GM19463 (cell line): ENCODE data around the gene UCN2.
"Not testable (repeated sequence)": the region's sequence is repeated elsewhere in the genome, so short reads cannot be mapped to it uniquely, and the experiment has no call there.

Source experiments
- ATAC-seq: cut with Tn5 transposase; IDR thresholded peaks from one replicate; pipeline ENCODE4 v1.9.1; 2021; ENCODE audit warnings: mild to moderate bottlenecking, moderate library complexity; ENCODE audit not compliant: unreplicated experiment

The UCN2 gene

DNA sequence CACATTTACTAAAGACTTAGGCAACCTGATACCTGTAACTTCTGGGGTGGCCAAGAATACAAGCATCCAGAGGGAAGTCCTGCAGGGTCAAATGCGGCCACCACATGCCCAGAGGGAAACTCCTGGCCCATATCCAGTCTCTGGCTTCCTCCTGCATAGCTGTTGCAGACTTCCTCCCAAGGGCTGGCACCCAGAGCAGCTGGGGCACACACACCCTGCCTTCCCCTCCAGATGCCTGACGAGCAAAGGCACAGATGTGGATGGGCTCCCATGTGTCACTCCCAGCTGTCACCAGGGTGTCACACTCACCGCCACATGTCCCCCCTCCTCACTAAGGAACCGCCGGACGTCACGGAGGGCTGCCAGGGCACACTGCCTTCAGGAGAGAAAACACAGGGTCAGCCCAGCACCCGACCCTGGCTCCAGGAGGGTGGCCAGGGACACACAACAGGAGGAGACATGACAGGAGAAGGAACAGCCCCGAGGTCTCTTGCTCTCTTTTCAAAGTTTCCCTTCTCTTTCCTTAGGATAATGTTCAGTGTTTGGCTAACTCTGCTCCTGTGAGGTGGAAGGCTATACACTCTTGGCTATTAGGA lies 20.2 kb downstream of the UCN2 start:
- ATAC-seq = no peak

DNA sequence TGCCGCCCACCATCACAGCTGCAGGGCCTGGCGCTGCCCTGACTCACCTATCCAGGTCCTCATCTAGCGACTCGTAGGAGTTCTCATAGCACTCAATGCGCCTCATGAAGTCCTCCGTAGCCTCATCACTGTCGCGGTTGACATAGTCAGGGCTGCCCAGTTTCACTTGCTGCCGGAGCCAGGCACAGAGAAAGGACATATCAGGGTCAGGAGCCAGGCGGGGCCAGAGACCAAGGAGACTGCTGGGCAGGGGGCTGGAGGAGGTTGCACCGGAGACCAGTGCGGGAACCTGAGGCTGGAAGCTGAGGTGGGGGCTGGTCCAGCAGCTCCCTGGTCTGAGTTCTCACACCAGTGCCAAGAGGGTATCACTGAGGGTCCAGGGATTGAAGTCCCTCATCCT lies 25.1 kb downstream of the UCN2 start:
- ATAC-seq = no peak

DNA sequence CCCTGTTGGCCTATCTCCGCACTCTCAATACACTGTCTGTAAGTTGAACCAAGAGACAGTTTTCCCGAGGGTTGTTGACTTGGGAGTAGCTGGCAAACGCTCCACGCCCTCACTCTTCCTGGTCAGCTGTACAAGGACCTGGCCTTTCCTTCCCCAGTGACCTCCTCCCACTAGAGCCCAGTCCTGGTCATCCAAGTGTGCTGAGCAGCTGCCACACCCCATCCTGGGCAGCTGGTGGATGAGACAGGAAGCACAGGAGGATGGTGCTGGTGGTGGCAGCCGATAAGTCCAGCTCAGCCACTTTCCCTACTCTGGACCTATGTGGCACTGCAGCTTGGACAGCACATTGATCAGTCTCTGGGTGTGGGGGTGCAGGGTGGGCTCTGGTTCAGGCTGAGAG lies 26.8 kb downstream of the UCN2 start:
- no peak for ATAC-seq

DNA sequence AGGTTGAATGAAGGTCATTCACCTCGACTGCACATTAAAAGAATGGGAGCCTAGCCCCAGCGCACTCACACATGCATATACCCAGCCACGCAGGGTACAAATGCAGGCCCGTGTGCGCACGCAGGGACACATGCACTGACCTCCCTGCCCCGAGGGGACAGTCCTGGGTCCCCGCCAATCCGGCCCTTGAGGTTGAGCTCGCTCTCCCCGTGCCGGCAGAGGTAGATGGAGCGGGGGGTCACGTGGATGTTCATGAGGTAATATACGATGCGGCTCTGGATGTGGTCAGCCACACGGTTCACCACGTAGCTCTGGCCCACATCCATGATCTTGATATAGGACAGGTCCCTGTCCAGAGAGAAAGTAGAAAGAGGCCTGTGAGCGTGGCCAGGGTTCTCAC lies 27.5 kb downstream of the UCN2 start:
- ATAC-seq = no peak

DNA sequence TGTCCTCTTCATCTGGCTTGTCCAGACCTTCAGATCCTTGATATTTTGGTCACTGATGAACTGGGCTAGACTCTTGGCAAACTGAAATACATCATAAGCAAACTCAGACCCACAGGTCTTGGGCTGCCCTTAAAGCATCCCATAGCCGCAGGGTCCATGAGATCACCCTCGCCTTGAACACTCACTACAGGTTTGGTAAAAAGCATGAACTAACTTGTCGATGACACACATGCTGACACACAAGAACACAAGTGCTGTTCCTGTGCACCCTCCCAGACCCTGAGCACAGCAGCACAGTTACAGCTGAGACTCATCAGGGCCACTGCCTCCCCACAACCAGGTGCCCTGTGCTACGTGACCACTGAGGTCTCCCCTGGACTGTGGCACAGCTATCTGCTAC lies 28.0 kb downstream of the UCN2 start:
- no peak for ATAC-seq

DNA sequence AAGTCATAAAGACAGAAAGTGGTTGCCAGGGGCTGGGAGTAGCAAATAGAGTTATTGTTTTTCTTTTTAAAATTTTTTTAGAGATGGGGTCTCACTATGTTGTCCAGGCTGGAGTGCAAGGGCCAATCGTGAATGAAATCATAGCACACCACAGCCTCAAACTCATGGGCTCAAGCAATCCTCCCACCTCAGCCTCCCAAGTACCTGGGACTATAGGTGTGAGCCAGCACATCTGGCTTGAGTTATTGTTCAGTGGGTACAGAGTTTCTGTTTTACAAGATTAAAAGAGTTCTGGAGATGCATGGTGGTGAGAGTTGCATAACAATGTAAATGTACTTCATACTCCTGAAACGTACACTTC lies 30.6 kb downstream of the UCN2 start:
- ATAC-seq = no peak

DNA sequence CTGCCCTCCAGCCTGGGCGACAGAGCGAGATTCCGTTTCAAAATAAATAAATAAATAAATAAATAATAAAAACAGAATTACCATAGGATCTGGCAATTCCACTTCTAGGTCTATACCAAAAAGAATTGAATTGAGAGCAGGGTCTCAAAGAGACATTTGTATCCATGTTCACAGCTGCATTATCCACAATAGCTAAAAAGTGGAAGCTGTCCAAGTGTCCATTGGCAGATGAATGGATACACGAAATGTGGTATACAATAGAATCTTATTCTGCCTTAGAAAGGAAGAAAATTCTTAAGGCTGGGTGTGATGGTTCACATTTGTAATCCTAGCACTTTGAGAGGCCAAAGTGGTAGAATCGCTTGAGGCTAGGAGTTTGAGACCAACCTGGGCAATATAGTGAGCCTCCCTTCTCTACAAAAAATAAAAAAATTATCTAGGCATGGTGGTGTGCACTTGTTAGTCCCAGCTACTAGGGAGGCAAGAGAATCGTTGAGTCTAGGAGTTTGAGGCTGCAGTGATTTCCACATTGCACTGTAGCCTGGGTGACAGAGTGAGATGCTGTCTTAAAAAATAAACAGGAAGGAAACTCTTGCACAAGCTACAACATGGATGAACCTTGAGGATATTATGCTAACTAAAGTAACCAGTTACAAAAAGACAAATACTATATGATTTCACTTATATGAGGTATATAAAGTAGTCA lies 31.2 kb downstream of the UCN2 start:
- no peak for ATAC-seq

DNA sequence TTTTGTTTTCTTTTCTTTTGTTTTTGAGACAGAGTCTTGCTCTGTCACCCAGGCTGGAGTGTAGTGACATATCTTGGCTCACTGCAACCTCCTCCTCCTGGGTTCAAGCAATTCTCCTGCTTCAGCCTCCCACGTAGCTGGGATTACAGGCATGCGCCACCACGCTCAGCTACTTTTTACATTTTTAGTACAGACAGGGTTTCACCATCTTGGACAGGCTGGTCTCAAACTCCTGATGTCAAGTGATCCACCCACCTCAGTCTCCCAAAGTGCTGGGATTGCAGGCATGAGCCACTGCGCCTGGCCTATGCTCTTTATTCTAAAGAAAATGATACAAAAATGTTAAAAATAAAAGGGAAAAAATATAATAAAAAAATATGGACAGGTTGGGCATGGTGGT lies 32.9 kb downstream of the UCN2 start:
- ATAC-seq = not testable (repeated sequence)

DNA sequence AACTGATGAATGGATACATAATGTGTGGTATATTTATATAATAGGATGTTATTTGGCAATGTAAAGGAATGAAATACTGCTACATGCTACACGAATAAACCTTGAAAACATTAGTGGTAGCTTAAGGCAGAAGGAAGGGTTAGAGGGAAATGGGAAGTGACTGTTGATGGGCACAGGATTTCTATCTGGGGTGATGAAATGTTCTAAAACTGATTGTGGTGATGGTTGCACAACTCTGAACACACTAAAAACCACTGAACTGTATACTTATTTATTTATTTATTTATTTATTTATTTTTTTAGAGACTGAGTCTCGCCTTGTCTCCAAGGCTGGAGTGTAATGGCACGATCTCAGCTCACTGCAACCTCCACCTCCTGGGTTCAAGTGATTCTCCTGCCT lies 34.8 kb downstream of the UCN2 start:
- ATAC-seq = no peak

DNA sequence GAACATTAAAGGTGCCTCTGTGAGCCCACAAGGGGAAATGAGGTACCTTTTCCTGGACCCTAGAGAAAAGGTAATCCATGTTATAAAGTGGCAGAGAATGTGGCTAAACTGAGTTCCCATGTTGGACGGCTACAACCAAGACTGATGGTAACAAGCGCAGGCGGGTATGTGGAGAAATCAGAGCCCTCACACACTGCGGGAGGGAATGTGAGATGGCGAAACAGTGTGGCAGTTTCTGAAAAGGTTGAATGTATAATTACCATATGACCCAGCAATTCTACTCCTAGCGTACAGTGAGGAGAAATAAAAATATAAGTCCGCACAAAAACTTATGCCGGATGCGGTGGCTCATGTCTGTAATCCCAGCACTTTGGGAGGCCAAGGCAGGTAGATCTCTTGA lies 35.5 kb downstream of the UCN2 start:
- ATAC-seq = no peak

DNA sequence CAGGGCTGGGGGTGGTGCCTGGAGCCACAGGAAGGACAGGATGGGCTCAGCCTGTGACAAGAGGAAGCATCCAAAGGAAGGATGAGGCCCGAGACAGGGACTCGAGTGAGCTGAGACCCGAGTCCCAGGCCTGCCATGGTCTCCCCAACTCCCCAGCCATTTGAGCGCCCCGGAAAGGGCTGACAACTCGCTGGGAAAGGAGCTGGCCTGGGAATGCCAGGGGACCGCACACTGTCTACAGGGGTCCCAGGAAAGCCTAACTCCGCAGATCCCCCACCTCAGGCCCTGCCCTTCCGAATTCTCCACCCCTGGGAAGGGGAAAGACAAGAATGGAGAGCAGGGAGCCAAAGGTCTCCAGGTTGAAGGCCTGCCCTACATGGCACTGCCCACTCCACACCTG lies 38.6 kb downstream of the UCN2 start:
- ATAC-seq = no peak

DNA sequence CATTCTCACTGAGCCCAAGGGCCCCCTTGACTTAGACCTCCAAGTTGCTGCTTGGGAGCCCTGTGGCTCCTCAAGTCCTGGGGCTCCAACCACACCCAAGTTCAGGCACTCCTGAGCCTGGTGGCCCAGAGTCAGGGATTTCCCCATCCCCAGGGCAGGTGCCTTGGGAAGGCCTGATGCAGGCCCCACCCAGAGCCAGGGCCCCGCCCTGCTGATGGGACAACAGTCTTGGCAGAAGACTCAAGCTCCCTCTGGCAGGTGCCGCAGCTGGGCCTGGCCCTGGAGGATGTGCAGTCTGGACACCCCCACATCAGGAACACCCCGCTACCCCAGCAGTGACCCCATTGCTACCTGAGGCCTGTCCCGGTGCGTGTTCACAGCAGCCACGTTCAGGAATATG lies 41.9 kb downstream of the UCN2 start:
- no peak for ATAC-seq

DNA sequence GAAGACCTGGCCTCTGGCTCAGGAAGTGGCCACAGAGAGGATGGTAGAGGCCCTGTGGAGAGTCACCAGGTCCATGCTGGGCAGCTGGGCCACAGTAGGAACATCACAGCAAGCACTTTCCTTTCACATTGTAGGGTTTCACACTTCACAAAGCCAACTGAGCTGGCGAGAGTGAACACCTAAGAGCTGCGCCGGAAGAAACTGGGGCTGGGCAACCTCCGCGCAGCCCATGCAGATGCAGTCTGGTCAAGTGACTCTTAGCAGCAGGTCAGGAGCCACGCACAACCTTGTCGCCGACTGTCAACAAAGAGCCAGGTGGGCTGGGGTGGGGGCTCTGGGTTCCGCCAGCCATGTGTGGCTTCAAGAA lies 44.3 kb downstream of the UCN2 start:
- ATAC-seq = no peak

DNA sequence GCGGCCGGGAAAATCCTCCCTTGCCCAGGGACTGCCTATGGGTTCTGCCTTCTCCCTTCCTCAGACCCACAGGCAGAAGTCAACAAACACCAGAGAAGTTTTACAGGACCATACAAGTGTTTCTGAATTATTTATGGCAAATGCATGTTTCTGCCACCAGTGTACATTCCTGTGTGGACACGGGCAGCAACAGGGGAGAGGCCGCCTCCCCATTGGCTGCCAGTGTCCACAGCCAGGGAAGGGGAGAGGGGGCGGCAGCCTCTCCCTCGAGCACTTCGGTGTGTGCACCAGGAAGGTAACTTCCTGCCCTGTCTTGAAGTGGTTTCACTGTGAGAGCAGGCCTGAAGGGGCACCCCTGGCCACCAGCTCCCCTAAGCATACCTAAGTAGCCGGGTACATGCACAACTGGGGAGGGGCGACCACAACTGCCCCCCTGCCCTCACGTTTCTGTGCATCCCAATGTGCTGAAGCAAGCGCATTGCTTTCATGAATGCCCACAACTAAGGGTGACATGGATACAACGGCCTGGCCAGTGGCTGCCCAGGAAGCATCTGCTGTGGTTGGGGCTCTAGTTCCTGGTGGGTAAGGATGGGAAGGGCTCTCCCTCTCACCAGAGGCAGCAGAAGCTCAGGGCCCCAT lies 44.8 kb downstream of the UCN2 start:
- no peak for ATAC-seq

DNA sequence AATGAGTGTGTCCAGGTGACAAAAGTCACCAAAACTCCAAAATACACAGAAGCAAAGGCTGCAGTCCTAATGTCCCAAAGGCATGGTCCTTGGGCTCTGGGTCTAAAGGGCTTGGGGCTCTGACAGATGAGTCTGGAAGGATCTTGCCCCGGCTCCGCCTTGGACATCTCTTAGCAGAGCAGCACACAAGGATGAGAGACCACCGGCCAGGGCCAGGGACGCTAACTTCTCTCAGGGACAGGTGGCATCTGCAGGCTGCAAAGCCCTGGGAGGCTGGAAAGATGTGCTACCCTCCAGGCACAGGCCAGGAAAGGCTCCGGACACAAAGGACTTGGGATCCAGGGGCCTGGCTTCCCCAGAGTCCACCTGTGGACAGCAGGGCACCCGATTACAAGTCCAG lies 45.5 kb downstream of the UCN2 start:
- no peak for ATAC-seq

DNA sequence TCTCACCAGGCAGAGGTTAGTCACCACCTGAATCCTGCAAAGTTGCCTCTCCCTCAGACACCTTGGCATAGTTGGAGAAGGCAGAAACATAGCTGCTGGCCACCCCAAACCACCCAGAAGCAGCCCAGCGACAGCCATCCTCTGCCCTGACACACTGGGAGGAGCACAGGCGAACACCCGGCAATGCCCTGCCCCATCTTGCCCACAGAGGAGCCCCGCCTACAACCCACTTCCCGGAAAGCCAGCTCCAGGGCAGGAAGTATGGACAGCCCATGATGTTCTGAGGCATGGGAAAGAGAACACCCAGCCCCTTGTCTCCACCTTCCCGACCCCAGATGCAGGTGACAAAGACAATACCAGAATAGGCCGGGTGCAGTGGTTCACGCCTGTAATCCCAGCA lies 47.0 kb downstream of the UCN2 start:
- ATAC-seq = no peak

DNA sequence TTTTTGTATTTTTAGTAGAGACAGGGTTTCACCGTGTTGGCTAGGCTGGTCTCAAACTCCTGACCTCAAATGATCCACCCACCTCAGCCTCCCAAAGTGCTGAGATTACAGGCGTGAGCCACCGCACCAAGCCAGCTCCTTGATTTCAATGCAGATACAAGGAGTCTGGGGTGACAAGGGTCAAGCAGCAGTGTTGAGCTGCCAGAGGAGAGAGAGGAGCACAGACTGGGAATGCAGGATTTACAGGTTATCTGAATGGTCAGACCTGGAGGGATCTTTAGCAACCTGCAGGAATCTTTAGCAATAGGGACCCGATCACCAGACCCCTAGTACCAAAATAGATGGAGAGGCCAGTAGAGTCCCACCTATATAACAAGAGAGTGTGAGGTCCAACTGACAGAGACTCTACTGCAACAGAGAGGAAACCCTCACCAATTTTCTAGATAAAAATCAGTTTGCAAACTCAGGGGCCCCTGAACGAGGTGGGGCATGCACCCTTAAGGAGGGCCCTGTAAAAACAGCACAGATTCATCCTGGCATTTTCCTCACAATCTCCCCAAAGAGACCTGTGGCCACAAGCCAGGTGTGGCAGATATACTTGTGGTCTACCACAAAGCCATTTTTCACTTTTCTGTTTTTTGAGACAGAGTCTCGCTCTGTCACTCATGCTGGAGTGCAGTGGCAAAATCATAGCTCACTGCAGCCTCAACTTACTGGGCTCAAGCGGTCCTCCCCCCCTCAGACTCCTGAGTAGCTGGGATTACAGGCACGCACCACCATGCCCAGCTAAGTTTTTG lies 49.0 kb downstream of the UCN2 start:
- ATAC-seq = no peak
